Activated B cell treated with CpG ODN at 0.5 μM for 24 hours (primary cell): ENCODE results near the gene PTPRC. TPM values are rescaled to one million over a fixed set of nuclear protein-coding genes. Genes with fewer than 3 reads are reported as not detected.

Experiments
- ATAC-seq: fragments of 200-7000 bp; cut with Tn5 transposase; one replicate; pipeline ENCODE4 v1.10.0; 2021; ENCODE audit warnings: low read depth, mild to moderate bottlenecking, moderate library complexity
- CTCF ChIA-PET: fragments of 350-600 bp; sonication (Branson Sonifier 250); formaldehyde crosslinking; loops from one replicate; lab custom pipeline; 2021; ENCODE audit warnings: antibody characterized with exemption; lab: Charles Lee
- POLR2A ChIA-PET: fragments of 350-600 bp; sonication (Branson Sonifier 250); formaldehyde crosslinking; loops from one replicate; lab custom pipeline; 2021; ENCODE audit warnings: antibody characterized with exemption; lab: Charles Lee
- DNase-seq: peaks from one replicate; pipeline ENCODE4 v3.0.0; 2022
- H3K27ac Mint-ChIP-seq: one replicate; pipeline ENCODE4 v1.8.0; 2020; ENCODE audit warnings: mixed read lengths
- H3K27me3 Mint-ChIP-seq: one replicate; pipeline ENCODE4 v1.8.0; 2021; ENCODE audit warnings: mixed read lengths
- H3K36me3 Mint-ChIP-seq: one replicate; pipeline ENCODE4 v1.8.0; 2021; ENCODE audit warnings: low read depth, mixed read lengths
- H3K4me1 Mint-ChIP-seq: one replicate; pipeline ENCODE4 v1.8.0; 2021; ENCODE audit warnings: mixed read lengths
- H3K4me3 Mint-ChIP-seq: one replicate; pipeline ENCODE4 v1.8.0; 2020; ENCODE audit warnings: mild to moderate bottlenecking, mixed read lengths
- H3K9me3 Mint-ChIP-seq: one replicate; pipeline ENCODE4 v1.8.0; 2020; ENCODE audit warnings: mixed read lengths
- CTCF ChIP-seq: fragments of 200-600 bp; IDR thresholded peaks from one replicate; pipeline ENCODE4 v1.8.0; 2022; ENCODE audit warnings: antibody characterized with exemption, mild to moderate bottlenecking
- intact Hi-C: fragments of 100-400 bp; cut with micrococcal nuclease; formaldehyde crosslinking; loops from one replicate; pipeline ENCODE4 v1.15.1; 2024
- total RNA-seq: library from RNA; stranded (reverse); gene quantifications from 2 replicates; pipeline ENCODE4 v1.2.3, GENCODE V29; 2022

PTPRC gene
- total RNA-seq, 1 donor from 2014 or later, result 506 TPM

DNA sequence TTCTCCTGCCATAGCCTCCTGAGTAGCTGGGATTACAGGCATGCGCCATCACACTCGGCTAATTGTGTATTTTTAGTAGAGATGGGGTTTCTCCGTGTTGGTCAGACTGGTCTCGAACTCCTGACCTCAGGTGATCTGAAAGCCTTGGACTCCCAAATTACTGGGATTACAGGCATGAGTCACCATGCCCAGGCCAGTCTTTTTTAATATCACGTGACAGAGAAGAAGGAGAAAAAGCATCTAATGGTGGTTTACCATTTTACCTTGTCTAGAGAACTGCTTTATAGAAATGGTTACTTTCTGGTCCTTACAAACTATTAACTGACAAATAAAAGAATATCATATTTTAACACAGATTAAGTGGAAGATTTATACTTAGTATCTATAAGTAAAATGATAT, 168.0 kb downstream of the PTPRC start:
- CTCF ChIA-PET, result no interaction called here
- intact Hi-C loops, result no loop called here
- POLR2A ChIA-PET, result no interaction called here
- Mint-ChIP-seq H3K27ac (no peak overlapping the region), H3K4me3 (no peak overlapping the region), H3K4me1 (no peaks in the 10 kb centered on the region), H3K36me3 (no peaks in the 10 kb centered on the region), H3K9me3 (no peaks in the 10 kb centered on the region), H3K27me3 (peaks cover 1% of the 10 kb centered on the region)
- no peak for TF ChIP-seq CTCF
- ATAC-seq (no peak), DNase-seq (no peak)

Other genes with a start within 250 kb of the PTPRC start
- gene ATP6V1G3, start 98.4 kb upstream of the PTPRC start, total RNA-seq, result not detected in 2 replicates